Activated CD4-positive, alpha-beta T cell treated with anti-CD3 and anti-CD28 coated beads, Interleukin-2, amount 50 U/mL, for 48 hours (primary cell): ENCODE results near the gene RPL39.
"Not testable (repeated sequence)": the region's sequence is repeated elsewhere in the genome, so short reads cannot be mapped to it uniquely, and the experiment has no call there.

Source experiments
- DNase-seq, 2 experiments: peaks; one replicate each; pipeline ENCODE4 v3.0.0-alpha.2; 2020

RPL39 gene

DNA sequence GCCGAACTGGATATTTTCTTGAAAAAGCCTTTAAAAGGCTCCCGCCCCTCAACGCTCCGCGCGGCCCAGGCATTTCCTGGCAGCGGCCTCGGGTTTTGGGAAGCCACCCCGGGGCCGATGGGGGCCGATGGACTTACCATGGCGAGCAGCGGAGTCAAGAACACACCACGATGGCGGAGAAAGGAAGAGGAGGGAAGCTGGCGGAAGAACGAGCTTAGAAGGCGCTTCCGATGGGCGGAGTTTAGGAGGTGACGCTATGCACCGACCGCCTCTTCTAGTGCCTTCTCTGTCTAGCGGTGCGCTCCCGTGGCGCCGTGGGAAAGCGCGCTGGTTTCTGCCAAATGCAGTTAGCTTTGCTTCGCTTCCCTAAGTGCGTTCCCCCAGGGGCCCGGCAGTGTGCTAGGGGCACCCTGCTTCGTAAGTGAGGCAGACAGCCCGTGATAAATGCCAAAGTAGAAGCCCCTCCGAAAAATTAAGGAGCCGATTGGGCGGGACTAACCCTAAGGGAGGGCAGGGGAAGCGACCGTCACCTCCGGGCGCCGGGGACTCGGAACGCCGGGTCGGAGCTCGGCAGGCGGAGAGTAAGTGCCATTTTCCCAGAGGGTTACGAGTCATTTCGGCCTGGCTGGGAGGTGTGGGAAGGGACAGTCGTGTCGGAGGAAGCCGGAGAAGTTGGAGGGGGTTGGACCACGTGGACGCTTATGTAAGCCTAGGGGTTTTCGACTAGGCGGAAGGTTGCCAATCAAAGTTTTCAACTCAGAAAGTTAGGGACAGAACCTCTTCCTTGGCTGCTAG lies at the start of gene RPL39:
Gene RPL39 (minus strand): TSS at position 194 of the 795 bp plus-strand sequence. CDS start 54 bp downstream, at position 140.
- peak; percentile 75 to 83 for DNase-seq

DNA sequence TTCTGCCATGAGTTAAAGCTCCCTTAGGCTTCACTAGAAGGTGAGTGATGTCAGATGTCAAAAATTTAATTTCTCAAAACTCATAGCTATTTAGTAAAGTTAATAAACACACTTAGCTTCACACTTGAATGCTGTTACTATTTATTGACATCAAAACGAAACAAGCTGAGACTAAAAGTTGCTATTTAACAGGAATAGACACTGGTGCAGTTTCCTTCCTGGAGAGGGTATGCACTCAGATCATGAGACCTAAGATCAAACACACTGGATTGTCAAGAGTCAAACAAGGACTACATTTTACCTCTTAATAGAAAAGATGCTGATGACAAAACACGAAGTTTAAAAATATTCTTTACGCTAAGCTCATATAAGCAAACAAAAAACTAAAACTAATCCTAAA lies 42.5 kb upstream of the RPL39 start:
- no peak for DNase-seq

DNA sequence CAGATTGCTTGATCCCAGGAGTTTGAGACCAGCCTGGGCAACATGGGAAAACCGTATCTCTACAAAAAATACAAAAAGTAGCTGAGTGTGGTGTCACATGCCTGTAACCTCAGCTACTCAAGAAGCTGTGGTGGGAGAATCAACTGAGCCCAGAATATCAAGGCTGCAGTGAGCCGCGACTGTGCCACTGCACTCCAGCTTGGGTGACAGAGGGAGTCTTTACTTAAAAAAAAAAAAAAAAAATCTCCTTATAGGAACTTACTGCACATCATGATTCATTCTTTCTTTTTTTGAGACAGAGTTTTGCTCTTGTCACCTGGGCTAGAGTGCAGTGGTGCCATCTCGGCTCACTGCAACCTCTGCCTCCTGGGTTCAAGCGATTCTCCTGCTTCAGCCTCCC lies 37.0 kb upstream of the RPL39 start:
- DNase-seq: no peak

DNA sequence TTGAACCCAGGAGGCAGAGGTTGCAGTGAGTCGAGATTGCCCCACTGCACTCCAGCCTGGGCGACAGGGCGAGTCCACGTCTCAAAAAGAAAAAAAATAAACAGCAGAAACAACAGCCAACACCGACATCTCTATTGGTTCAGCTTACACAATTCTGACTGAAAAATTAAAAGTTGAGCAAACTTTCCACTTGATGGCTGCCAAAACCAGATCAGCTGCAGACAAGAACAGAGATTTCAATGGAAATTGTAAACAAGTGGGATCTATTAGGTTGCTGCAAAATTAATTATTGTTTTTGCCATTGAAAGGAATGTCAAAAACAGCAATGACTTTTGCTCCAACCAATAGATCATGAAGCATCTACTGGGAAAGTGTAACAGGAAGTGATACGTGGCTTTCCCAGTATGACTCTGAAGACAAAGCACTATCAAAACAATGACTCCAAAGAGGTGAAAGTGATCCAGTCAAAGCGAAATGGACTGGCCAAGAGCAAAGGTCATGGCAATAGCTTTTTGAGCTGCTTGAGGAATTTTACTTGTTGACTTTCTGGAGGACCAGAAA lies 35.0 kb upstream of the RPL39 start:
- no peak for DNase-seq

DNA sequence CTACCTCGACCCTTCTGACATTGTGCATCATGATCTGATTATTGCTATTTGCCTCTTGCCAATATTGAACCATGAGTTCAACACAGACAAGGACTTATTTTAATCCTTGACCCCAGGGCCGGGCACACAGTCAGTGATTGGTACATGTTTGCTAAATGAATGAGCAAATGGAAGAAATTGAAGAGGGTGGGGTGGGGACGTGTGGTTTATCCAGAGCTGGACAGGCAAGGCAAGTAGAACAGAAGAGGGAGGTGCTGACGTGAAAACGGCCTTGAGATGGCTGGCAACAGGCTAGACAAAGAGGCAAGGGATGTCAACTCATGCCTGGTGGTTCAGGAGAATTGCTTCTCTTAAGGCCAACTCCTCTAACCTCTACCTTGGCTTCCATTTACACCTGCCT lies 32.8 kb upstream of the RPL39 start:
- not testable (repeated sequence) for DNase-seq

DNA sequence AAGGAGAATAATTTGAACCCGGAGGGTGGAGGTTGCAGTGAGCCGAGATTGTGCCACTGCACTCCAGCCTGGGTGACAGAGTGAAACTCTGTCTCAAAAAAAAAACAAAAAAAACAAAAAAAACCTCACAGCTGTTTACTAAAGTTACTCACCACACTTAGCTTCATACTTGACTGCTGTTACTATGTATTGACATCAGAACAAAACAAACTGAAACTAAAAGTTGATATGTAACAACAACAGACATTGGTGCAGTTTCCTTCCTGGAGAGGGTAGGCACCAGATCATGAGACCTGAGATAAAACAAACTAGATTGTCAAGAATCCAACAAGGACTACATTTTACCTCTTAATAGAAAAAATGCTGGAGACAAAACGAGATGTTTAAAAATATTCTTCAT lies 30.3 kb upstream of the RPL39 start:
- DNase-seq: not testable (repeated sequence)

DNA sequence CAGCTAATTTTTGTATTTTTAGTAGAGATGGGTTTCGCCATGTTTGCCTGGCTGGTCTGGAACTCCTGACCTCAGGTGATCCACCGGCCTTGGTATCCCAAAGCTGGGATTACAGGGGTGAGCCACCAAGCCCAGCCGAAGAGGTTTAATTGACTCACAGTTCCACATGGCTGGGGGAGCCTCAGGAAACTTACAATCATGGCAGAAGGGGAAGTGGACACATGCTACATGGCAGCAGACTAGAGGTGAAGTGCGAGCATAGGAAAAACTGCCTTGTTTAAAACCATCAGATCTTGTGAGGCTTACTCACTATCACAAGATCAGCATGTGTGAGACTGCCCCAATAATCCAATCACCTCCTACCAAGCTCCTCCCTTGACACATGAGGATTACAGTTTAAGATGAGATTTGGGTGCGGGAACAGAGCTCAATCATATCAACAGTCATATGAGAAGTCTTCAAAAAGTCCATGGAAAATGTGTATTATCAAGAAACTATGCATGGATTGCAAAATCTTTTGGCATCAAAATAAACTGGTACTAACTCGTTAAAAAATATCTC lies 25.8 kb upstream of the RPL39 start:
- DNase-seq: no peak

DNA sequence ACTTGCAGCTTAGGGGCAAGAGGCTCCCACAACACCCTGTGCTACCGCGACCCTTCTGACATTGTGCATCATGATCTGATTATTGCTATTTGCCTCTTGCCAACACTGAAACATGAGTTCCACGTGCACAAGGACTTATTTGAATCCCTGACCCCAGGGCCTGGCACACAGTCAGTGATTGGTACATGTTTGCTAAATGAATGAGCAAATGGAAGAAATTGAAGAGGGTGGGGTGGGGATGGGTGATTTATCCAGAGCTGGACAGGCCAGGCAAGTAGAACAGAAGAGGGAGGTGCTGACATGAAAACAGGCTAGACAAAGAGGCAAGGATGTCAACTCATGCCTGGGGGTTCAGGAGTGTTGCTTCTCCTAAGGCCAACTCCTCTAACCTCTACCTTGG lies 24.9 kb upstream of the RPL39 start:
- no peak for DNase-seq

DNA sequence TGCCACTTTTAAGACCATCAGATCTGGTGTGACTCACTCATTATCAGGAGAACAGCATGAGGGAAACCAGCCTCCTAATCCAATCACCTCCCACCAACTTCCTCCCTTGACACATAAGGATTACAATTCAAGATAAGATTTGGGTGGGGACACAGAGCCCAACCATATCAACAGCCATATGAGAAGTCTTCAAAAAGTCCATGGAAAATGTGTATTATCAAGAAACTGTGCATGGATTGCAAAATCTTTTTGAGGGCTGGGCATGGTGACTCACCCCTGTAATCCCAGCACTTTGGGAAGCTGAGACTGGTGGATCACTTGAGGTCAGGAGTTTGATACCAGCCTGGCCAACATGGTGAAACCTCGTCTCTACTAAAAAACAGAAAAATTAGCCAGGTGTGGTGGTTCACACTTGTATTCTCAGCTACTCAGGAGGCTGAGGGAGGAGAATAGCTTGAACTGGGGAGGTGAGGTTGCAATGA lies 17.8 kb upstream of the RPL39 start:
- DNase-seq: no peak

DNA sequence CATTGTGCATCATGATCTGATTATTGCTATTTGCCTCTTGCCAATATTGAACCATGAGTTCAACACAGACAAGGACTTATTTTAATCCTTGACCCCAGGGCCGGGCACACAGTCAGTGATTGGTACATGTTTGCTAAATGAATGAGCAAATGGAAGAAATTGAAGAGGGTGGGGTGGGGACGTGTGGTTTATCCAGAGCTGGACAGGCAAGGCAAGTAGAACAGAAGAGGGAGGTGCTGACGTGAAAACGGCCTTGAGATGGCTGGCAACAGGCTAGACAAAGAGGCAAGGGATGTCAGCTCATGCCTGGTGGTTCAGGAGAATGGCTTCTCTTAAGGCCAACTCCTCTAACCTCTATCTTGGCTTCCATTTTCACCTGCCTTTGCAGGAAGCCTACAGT lies 17.0 kb upstream of the RPL39 start:
- DNase-seq: not testable (repeated sequence)

DNA sequence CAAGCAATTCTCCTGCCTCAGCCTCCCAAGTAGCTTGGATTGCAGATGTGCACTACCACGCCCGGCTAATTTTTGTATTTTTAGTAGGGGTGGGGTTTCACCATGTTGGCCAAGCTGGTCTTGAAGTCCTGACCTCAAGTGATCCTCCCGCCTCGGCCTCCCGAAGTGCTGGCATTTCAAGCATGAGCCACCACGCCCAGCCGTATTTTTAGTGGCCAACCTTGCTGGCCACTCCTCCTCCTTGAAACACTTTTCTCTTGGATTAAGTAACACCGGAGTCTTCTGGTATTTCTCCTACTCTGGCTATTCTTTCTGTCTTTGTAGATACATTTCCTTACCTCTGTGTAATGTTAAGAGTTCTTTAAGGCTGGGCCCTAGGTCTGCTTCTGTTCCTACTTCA lies 11.1 kb upstream of the RPL39 start:
- no peak for DNase-seq

DNA sequence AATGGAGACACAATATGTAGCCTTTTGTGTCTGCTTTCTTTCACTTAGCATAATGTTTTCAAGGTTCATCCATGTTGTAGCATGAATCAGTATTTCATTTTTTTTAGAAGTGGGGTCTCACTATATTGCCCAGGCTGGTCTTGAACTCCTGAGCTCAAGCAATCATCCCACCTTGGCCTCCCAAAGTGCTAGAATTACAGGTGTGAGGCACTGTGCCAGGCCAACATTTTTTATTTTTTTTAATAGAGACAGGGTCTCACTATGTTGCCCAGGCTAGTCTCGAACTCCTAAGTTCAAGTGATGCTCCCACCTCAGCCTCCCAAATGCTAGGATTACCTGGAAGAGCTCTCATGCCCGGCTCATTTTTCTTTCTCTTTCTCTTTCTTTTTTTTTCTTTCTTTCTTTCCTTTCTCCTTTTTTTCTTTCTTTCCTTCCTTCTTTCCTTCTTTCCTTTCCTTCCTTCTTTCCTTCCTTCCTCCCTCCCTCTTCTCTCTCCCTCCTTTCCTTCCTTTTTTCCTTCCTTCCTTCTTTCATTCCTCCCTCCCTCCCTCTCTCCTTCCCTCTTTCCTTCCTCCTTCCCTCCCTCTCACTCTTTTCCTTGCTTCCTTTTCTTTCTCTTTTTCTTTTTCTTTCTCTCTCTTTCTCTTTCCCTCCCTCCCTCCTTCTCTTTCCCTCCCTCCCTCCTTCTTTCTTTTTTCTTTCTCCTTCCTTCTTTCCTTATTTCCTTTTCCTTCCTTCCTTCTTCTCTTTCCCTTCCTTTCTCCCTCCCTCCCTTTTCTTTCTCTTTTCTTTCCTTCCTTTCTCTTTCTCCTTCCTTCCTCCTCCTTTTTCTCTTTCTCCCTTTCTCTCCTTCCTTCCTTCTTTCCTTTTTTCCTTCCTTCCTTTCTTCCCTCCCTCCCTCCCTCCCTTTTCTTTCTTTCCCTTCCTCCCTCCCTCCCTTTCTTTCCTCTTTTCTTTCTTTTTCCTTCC lies 10.1 kb upstream of the RPL39 start:
- no peak for DNase-seq

DNA sequence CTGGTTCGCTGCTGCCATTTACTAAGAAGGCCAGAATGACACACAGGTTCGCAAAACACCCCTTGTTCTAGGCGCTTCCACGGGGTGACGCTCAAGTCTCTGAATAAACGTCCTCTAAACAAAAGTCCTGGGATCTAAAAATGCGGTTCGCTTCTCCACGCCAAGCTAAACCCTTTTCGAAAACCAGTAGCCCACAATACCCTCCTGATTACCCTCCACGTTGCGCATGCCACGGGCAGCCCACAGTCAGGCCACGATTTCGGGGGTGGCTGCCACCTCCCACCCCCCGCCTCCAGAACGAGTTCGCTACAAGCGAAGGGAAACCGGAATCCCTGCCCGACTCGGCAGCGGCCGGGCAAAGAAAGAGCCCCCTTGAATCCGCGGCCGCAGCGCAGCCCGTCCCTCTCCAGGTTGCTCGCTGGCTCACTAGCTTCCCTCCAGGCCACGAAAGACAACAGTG lies 423 bp downstream of the RPL39 start:
- DNase-seq: peak; percentile 26 to 38

DNA sequence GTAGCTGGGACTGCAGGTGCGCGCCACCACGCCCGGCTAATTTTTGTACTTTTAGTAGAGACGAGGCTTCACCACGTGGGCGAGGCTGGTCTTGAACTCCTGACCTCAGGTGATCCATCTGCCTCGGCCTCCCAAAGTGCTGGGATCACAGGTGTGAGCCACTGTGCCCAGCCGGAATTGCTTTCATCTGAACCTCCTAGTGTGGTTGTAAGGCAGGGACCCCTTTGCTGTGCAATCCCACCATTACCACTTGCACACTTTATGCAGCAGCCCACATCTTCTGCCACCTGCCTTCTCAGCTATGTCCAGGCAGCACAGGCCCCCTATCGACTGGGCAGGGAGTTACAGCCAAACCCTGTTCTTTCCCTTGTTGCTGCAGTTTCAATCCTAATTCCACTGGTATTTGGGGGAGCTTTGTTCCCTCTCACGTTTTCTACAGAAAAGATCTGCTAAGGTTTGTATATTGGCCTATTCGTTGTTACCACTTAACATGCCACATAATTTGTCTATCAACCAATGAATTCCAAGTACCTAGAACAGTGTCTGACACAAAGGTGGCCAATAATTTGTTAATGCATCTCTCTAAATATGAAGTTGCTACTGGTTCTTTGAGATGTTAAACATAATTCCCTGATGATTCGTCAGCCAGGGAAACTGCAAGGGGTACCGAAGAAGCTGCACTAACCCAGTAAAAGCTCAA lies 6.5 kb downstream of the RPL39 start:
- DNase-seq: peak; percentile 48 to 57

DNA sequence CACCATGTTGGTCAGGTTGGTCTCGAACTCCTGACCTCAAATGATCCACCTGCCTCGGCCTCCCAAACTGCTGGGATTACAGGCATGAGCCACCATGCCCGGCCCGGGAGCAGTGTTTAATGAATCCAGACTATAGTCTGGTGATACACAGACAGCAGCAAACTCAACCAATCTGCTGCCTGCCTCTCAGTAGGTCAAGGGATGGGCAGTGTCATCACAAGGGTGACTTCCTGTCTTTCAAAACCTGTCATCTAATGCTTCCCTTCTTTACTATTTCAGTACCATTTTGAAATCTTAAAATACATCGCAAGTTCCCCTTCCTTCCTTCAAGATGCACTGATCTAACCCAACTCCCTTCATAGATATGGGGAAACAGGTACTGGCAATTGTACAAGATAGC lies 8.4 kb downstream of the RPL39 start:
- DNase-seq: no peak

DNA sequence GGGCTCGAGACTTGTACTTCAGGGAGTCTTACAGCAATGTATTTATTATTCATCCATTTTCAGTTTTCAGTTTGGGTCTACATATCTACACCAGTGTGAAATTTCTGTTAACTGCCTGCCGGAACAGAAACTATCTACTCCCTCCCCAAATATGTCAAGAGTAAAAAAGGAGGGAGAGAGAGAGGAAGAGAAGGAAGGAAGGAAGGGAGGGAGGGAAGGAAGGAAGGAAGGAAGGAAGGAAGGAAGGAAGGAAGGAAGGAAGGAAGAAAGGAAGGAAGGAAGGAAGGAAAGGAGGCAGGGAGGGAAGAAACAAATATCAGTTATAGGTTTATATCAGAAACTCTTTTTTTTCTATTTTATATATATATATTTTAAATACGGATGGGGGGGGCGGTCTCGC lies 12.6 kb downstream of the RPL39 start:
- no peak for DNase-seq

DNA sequence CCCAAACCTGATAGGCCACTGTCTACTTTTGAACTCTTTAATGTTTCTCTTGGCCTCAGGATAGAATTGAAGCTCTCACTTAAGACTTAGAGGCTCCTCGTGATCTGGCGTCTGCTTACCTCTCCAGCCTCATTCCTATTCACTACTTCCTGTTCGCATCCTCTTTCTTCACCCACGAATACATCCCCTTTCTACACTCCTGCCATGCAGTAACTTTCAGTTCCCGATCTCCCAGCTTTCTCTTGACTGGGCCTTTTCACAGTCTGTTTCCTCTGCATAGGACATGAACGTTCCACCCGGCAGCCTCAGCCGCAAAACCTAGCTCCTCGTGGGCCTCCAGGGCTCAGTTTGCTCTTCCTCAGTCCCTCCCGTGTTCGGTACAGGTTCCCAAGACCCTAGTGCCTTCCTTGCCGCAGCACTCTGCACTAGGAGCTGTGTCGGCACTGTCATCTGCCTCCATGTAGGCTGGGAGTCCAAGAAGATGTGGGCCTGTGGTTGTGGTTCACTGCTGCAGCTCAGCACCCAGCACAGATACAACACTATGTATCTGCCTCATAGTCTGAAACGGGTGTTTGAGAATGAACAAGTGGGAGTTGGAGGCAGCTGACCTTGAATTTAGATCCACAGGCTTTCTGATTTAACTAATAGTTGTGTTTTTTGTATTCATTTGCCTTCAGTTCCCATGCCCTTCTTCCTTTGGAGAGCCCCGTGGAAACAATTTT lies 15.8 kb downstream of the RPL39 start:
- DNase-seq: no peak

DNA sequence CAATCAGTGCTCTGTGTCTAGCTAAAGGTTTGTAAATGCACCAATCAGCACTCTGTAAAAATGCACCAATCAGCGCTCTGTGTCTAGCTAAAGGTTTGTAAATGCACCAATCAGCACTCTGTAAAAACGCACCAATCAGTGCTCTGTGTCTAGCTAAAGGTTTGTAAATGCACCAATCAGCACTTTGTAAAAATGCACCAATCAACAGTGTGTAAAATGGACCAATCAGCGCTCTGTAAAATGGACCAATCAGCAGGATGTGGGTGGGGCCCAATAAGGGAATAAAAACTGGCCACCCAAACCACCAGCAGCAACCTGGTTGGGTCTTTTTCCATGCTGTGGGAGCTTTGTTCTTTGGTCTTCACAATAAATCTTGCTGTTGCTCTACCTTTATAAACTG lies 22.0 kb downstream of the RPL39 start:
- DNase-seq: not testable (repeated sequence)

DNA sequence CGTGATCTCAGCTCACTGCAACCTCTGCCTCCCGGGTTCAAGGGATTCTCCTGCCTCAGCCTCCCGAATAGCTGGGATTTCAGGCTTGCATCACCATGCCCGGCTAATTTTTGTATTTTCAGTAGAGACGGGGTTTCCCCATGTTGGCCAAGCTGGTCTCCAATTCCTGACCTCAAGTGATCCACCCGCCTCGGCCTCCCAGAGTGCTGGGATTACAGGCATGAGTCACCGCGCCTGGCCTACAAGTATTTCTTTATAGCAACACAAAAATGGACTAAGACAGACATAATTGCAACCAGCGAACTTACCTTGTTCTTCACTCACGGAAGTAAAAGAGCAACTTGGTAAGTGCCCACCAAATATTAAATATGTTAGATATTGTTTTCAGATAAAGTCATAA lies 23.0 kb downstream of the RPL39 start:
- DNase-seq: not testable (repeated sequence)

DNA sequence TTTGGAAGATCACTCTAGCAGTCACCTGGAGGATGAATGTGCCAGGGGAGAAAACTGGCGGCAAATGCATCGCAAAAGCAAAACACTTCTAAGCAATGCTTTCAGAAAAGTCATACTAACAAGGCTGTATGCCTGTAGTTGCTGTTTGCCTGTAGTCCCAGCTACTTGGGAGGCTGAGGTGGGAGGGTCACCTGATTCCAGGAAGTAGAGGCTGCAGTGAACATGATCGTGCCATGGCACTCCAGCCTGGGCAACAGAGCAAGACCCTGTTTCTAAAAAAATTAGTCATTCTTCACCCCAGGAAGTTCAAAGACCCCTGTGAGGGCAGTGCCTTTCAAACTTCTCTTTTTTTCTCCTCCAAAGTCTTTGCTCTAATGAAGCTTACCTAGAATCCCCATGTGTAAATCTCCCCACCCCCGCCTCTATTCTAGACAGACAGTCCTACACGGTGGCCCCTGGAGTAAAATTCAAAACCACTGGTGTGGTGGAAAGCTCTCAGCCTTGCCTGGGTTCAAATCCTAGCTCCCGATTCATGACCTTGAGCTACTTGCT lies 27.5 kb downstream of the RPL39 start:
- no peak for DNase-seq

DNA sequence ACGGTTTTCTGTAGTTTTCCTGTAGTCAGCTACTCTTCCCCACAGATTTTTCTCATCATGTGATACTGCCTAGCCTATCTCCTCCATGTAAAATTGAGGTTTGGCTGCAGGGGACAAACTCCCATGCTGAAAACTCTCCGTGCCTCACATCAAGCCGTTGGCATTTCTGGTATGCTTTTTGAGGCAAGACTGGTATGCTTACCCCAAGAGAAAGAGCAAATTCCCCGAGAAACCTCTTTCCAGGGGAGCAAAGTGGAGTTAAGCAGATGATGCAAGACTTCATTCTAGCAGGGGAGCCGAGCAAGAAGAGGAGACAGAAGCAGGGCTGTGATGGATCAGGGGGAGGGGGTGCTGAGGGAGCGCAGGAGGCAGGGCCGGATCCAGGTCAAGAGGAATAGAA lies 28.2 kb downstream of the RPL39 start:
- no peak for DNase-seq
